HG02763 (cell line): Measurements from ENCODE around the gene AGPAT4.
A peak's percentile ranks its signal among the peaks of the same experiment; 100 is the strongest.
"Not testable (repeated sequence)": the region's sequence is repeated elsewhere in the genome, so short reads cannot be mapped to it uniquely, and the experiment has no call there.

Source experiments
- ATAC-seq: cut with Tn5 transposase; IDR thresholded peaks from one replicate; pipeline ENCODE4 v1.9.1; 2021; ENCODE audit warnings: mild to moderate bottlenecking, moderate library complexity; ENCODE audit not compliant: unreplicated experiment

Gene AGPAT4

GRCh38 chr6:161273752-161274487 lies at the start of gene AGPAT4:
AGPAT4 (minus strand) TSS chr6:161274061; CDS start chr6:161232213, 41,848 bp downstream.
- peak; percentile 98 for ATAC-seq

- no peak for ATAC-seq
Observed at GRCh38 chr6:161319231-161319630, 45.4 kb upstream of the AGPAT4 start.

GRCh38 chr6:161318456-161318855 lies 44.6 kb upstream of the AGPAT4 start:
- no peak for ATAC-seq

GRCh38 chr6:161316531-161316930 lies 42.7 kb upstream of the AGPAT4 start:
- no peak for ATAC-seq

- ATAC-seq, result not testable (repeated sequence)
Observed at GRCh38 chr6:161315246-161315917, 41.5 kb upstream of the AGPAT4 start.

GRCh38 chr6:161314541-161315245 lies 40.8 kb upstream of the AGPAT4 start:
- not testable (repeated sequence) for ATAC-seq

- no peak for ATAC-seq
Observed at GRCh38 chr6:161313940-161314509, 40.2 kb upstream of the AGPAT4 start.

- ATAC-seq, result not testable (repeated sequence)
Observed at GRCh38 chr6:161313475-161313874, 39.6 kb upstream of the AGPAT4 start.

- not testable (repeated sequence) for ATAC-seq
Observed at GRCh38 chr6:161309774-161310173, 35.9 kb upstream of the AGPAT4 start.

GRCh38 chr6:161308075-161308655 lies 34.3 kb upstream of the AGPAT4 start:
- ATAC-seq, result no peak

GRCh38 chr6:161305860-161306259 lies 32.0 kb upstream of the AGPAT4 start:
- no peak for ATAC-seq

- no peak for ATAC-seq
Observed at GRCh38 chr6:161303628-161304340, 29.9 kb upstream of the AGPAT4 start.

- ATAC-seq, result no peak
Observed at GRCh38 chr6:161302949-161303348, 29.1 kb upstream of the AGPAT4 start.

- no peak for ATAC-seq
Observed at GRCh38 chr6:161301338-161301737, 27.5 kb upstream of the AGPAT4 start.

GRCh38 chr6:161300823-161301222 lies 27.0 kb upstream of the AGPAT4 start:
- no peak for ATAC-seq

- no peak for ATAC-seq
Observed at GRCh38 chr6:161299726-161300125, 25.9 kb upstream of the AGPAT4 start.

GRCh38 chr6:161295784-161296183 lies 21.9 kb upstream of the AGPAT4 start:
- ATAC-seq, result no peak

GRCh38 chr6:161292650-161293281 lies 18.9 kb upstream of the AGPAT4 start:
- ATAC-seq, result no peak

GRCh38 chr6:161292145-161292544 lies 18.3 kb upstream of the AGPAT4 start:
- no peak for ATAC-seq

- no peak for ATAC-seq
Observed at GRCh38 chr6:161290751-161291150, 16.9 kb upstream of the AGPAT4 start.
